Measurements from ENCODE around the gene TMEM200A.
A peak's percentile ranks its signal among the peaks of the same experiment; 100 is the strongest.

TMEM200A gene

DNA sequence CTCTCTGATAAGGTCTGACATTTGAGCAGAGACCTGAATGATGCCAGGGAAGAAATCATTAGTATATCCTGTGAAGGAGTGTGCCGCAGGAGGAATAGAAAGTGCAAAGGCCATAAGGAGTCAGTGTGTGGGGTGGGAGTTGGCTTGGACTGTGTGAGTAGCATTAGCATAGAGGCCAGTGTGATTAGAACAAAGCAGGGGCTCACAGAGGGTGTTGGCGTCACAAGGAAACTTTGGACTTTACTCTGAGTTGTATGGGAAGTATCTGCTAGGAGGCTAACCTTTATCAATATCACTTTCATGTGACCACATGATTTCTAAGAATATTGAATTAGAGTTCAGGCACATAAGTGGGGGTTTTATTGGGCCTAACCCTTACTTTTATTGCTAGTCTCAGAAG is 12.1 kb downstream of the TMEM200A start:
- no peak for DNase-seq (ENCODE audit: low read depth)

DNA sequence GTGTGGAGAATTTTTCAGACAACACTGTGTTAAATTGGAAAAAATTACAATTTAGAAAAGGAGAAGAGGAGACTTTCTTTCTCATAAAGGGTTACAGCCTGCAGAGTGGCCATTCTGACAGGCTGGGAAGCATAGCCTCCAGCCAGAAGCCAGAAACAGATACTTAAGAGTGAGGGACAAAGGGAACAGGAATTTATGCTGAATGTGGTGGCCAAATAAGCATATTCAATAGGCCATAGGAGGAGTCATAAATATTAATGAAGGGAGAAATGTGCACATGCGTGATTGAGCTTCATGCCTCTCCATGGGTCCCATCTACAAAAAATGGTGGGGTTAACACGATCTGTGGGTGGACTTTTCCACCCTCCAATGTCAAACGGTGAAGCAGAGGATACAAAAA is 13.4 kb downstream of the TMEM200A start:
- no peak for DNase-seq (ENCODE audit: low read depth)

DNA sequence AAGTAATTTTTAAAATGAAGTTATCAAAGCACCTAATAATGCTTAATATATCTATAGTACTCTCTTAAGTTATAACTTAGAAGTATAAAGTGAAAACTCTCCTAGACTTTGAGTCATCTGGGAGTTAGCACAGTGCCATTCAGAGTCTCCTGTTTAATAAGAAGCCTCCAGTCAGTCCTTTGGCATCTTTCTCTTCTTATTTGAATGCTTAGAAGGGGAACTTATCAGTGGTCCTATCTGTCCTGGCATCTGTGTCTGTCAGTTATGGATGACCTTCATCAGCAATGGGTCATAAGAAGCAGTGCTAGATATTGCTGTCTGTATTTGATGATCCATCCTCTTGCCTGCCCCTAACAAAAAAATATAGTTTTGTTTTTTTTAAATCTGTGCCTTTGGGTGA is 15.2 kb downstream of the TMEM200A start:
- DNase-seq (ENCODE audit: low read depth): no peak

DNA sequence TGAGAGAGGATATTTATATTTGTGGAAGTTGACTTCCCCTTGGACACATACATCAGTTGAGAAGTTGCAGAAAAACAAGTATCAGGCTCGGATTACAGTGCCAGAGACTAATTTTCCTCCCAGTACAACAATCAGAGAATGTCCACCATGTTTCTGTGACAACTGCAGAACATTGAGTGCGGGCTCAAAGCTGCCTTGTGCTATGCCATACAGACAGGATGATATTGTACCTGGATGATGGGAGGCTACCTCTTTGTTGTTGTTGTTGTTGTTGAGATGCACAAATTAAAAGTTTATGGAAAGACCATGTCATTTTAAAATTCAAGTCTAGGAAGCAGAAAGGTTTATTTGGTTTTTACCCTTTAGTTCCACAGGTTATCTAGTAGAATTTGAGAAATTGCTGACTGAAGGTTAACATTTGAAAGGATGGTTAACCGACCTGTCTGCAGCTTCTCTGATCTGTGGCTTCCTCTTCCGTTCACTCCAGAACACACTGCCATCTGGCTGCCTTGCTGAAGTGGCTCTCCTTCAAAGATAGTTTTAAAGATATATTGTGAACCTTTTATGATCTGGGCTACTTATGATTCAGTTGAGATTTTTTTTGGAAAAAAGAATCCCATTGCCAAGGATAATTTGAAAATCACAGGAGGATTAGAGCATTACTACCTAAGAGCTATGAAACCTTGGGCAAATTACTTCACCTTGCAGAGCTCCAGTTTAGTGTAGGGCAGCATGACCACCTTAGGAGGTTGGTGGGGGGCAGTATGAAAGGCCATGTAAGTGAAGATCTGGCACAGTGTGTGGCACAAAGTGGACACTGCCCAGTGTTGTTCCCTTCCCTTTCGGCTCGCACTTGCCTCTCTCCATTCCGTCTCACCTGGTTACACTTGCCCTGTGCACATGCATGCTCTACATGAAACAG is 15.9 kb downstream of the TMEM200A start:
- DNase-seq (ENCODE audit: low read depth): no peak

DNA sequence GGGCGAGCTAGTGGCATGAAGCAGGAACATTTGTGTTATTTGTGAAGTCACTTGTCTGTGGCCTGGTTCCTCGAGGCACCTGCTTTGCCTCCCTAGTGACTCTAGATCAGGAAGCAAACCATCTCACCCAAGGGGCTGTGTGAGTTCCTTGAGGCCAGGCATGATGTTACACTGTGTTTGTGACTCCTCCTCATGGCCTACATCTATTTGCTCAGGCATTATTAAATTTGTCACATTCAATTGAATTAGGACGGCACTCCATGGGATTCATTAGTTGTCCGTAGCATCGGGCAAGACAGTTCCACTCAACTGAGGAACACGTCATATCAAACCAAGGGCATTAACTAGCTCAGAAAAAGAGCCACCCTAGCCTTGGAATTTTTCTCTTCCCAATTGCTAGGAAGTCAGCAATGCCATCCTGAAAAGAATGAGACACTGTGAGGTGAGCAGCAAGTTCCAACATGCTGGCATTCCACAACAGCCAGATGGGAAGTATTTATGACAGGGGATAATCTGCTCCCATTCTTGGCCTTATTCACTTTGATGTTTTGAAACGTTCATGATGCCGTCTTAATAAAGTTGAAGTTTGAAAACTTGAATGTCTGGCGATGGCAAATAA is 17.2 kb downstream of the TMEM200A start:
- DNase-seq (ENCODE audit: low read depth): no peak

DNA sequence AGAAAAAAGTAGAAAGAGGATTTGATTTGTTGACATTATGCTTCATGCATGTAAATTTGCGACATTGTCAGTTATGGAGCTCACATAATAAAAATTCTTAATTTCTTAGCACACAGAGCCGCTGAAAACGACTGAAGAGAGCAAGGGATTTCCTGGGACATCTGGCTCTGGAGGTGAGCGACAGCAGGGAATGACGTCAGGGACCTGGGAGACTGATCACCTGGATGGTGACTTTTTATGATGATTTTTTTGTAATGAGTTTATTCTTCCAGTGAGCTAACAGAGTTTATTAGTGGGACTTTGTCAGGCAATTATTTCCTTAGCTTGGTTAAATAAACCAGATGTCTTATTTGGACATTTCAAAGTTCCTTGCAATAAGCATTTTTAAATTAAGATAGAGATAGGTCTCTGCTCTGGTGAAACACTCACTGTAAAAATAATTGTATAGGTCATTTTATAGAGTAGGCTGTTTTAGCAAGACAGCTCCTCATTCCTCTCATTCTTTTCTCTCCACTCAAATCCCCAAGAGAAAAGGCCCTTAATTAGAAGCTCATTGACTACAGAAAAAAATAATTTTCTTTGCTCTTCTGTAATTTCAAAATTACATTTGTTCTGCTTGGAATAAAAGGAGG is 19.4 kb downstream of the TMEM200A start:
- no peak for DNase-seq (ENCODE audit: low read depth)

DNA sequence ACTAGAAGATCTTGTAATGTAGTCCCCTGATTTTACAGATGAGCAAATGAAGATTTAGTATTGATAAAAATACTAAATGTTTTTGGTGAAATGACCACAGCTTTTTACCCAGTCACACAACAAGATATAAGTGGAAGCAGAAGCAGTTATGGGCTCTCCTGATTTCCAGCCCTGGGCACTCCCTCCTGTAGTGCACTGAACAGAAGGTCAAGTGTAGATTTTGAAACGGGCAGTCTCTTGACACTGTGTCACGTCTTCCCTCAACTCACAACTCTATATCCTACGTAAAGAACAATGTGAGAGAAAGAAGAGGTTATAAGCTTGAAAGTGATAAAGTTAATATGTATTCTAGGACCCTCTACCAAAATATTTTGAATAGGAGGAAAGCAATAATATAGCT is 23.3 kb downstream of the TMEM200A start:
- DNase-seq (ENCODE audit: low read depth): no peak

DNA sequence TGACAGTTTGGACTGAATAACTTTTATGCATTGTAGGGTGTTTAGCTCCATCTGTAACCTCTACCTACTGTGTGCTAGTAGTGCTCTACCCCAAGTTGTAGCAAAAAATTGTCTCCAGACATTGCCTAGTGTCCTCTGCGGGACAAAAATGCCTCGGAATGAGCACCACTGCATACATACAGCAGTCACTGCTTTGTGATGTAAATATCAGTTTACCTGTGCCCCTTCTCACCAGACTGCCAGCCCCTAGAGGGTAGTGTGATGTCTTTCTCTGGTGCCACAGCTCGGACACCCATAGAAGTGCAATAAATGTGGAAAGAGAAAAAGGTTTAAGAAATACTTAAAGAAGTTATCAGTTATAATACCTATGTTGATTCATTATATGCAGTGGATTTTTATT is 25.1 kb downstream of the TMEM200A start:
- DNase-seq (ENCODE audit: low read depth): no peak

DNA sequence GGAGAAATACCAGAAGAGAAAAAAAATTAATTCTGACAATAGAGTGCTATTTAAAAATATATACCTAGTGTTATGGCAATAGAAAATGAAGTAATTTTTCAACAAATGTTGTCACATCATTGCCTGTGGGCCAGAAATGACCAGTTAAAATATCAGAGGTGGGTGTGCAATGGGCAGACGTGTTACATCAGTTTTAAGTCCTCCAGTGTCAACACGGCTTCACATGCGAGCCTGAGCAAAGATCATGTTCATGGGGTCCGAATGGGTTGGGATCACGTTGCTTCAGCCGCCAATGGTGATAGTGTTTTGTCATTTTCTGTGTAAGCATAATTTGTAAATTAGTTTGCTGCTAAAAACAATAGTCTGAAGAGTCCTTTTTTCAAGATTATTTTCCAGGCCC is 27.5 kb downstream of the TMEM200A start:
- no peak for DNase-seq (ENCODE audit: low read depth)

DNA sequence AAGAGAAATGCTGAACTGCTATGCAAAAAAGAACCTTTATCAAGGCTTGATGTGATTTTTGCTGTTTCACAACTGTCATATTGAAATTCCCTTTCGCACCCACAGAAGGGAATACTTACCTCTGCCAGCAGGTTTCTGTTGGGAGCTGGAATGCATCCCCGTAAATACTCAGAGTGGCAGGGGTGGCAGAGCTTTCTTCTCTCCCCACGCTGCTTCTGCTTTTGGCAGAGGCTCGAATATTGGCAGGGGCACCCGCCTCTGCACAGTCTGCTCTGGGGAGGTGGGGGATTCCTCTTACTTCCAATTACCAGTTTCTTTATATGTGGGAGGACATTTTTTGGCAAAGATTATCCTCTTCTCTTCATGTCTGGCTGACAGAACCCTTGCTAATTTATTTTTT is 28.4 kb downstream of the TMEM200A start:
- no peak for DNase-seq (ENCODE audit: low read depth)

DNA sequence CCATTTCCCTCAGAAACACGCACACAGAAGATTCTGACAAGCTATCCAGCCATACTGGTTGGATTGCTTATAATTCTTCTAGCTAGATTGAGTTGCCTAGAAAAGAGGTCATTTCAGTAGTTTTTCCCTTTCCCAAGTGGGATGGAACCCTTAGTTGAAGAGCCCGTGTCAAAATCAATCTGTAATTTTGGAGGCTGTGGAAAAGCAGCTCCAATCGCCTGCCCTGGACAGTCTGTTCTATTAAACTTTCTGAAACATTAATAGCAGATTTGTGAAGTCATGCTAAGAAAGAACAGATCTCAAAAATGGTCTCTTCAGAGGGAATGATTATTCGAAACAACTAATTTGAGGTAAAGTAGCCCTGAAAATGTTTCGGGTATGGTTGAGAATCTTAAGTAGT is 29.3 kb downstream of the TMEM200A start:
- no peak for DNase-seq (ENCODE audit: low read depth)

DNA sequence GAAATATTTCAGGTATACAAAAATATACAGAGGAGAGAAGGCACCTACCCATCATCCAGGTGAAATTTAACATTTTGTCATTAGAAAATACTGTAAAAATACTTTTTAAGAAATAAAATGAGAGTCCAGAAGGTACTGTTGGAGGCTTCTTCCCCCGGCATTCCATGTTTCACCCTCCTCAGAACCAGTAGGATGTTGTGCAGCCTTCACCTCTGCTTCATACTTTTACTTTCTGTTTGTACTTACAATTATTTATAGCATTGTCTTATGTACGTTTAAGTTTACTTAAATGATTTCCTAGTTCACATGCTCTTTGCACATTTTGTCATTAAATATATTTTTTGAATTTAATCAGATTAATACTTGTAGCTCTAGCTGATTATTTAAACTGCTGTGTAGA is 30.9 kb downstream of the TMEM200A start:
- no peak for DNase-seq (ENCODE audit: low read depth)

DNA sequence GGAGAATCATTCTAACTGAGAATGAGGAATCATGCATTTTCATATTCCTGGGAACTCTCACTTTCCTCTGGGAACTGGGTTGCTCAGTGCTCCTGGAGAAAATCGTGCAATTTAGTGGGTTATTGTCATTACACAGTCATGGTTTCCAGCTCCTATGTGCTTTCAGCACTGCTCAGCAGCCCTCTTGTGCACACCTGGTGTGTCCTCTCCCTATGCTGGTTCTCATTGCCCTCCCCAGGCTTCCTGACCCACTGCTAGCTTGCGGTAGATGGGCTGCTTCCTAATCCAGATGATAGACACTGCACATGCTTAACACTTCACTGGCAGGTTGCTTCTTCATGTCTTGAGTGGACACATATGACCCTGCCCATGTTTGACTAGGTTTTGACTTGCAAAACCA is 39.7 kb downstream of the TMEM200A start:
- no peak for DNase-seq (ENCODE audit: low read depth)

DNA sequence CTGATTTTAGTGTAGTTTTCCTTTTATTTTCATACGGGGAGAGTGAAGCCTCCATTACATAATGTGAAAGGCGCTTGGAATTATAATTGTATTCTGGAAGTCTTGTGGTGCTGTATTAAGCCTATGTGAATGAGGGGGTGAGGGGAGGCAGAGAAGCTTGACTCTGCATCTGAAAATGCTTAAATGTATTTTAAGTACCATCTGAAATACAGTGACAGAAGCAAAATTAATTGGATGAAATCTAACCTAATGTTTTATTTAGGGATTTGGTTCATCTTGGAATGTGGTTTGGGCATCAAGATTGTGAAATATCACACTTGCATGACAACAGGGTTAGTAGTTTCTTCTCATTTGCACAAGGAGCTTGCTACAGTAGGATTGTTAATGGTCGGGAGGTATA is 41.2 kb downstream of the TMEM200A start:
- DNase-seq (ENCODE audit: low read depth): no peak

DNA sequence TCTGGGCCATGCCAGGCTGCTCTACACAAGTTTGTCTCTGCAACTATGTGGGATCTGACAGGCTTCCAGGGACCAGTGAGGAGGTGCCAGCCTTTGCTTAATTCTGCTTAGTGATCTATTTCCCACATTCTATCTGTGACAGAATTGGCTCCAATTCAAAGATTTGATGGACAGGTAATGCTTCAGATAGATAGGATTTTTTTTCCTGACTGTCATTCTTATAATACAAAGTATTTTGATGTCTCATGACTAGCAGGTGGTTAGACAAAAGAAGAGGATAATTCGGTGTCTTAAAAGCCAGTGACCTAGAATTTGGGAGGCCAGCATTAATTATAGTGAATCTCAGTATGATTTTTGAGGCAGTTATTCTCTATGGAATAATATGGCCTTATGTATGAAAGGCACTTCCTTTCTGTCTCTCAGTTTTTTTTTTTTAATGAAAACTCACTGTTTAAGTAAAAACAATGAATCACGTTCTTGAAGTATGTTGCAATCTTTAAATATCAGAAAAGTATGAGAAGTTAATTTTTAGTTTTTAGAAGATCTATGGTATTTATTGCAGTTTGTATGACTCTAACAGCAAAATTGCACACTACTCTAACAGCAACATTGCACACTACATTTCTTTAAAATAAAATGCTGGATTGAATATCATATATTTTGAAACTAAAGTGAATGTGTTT is 43.7 kb downstream of the TMEM200A start:
- DNase-seq (ENCODE audit: low read depth): no peak

DNA sequence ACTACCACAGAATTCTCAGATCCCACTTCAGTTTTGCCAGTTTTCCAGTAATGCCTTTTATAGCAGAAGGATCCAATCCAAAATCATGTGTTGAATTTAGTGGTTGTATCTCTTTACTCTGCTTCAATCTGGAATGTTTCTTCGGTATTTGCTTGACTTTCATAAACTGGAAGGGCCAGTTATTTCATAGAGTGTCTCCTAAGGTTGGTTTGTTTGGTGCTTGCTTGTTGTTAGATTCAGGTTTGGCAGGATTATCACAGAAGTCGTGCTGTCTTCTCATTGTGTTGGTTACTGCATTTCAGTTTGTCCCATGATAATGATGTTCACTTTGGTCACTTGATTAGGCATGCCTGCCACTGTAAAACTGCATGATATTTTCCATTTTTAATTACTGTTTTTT is 45.7 kb downstream of the TMEM200A start:
- DNase-seq (ENCODE audit: low read depth): no peak

DNA sequence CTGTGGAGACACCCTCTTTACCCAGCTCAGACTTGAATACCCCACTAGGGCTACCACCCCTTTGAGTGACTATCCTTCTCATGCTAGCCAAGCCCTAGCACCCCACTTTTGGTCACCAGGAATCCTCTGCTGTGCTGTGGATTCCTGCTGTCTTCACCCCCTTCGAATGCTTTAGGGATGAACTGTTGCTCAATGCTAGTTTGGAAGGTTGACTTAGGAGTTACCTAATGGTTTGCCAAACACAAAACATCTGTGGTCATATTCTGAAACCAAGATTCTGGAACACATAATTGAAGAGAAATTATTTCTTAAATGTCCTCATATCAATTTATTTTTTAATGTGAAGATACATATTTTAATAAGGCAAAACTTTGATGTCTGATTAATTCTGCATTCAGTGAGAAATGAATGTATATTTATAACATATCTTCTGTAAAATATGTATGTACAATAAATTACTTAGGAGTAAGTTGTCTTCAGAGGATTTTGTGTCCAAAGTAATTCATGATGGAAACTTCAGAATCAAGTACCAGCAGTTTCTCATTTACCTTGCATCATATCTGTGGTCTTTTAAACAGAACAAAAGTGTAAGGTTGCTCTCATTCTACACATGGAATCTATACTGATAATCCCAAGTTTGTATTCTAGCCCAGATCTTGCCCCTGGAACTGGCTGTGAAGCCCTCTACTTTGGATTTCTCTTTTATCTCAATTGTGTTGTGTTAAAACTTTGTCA is 46.9 kb downstream of the TMEM200A start:
- no peak for DNase-seq (ENCODE audit: low read depth)

DNA sequence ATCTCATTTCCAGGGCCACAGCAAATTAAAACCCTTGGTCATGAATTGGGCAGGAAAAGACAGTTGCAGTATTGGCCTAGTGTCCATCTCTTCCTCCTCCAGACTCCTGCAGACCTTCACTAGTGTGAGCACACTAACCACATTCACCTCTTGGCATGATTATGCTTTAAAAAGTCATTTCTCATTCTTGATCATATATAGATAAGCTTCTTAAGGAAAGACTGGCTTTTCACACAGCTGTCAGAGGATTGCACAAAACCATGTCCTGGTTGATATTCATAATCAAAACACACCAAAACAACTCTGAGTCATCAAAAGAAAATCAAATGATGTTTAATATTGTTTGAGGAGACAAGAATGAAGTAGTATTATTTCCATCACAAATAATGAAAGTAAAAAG is 52.1 kb downstream of the TMEM200A start:
- DNase-seq (ENCODE audit: low read depth): peak; percentile 35

DNA sequence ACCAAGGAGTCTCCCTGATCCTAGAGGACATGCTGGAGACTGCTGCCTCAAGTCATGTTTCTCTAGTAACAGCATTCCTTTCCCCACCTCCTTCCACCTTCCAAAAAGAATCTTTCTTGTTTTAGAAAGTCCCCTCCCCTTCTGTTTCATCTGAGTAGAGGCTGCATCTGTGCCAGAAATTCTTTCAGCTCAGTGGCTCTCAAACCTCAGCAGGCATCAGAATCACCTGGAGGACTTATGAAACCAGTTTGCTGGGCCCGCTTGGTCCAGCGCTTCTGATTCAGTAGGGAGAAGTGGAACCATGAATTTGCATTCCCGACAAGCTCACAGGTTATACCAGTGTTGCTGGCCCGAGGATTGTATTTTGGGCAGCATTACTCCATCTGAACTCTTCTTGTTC is 55.1 kb downstream of the TMEM200A start:
- DNase-seq (ENCODE audit: low read depth): no peak

DNA sequence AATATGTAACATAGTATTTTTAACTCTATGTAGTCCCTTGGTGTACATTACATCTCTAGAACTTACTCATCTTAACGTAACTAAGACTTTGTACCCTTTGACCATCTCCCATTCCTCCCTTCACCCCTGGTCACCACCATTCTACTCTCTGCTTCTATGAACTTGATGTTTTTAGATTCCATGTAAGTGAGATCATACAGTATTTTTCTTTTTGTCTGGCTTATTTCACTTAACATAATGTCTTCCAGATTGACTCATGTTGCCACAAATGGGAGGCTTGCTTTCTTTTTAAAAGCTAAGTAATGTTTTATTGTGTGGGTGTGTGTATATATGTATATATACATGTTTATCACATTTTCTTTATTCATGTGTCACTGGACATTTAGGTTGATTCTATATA is 55.8 kb downstream of the TMEM200A start:
- DNase-seq (ENCODE audit: low read depth): no peak

DNA sequence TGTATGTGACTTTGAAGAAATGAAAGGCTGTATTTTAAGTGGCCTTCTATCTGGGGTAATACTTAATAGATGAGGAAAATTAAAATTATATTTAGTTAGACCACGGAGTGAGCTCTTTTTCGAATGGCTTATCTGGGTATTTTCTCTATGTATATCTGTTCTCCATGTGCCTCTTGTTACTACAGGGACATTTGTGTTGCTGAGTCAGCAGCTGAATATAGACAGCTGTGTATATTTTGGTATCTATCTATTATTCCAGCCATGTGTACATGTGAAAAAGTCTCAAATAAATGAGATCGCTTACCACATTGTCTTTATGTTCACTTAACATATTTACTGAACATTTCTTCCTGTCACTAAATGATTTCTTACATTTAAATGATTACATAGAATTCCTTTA is 57.2 kb downstream of the TMEM200A start:
- no peak for DNase-seq (ENCODE audit: low read depth)

DNA sequence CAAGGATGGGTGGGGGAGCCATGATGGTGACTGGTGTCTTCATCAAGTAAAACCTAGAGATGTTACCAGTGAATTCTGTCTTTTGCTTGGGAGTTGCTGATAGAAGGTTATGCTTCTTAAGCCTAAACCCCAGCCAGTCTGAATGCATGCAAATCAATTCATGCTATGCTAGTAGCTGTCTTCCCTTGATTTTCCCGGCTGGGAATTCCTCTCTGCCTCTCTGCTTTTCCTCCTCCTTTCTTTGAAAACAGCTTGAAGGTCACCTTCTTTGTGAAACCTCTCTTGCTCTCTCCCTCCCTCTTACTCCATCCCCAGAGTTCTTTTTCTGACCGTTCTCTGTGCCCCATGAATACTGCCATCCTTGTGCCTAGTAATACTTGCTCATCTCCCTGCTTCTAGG is 58.9 kb downstream of the TMEM200A start:
- no peak for DNase-seq (ENCODE audit: low read depth)

Data from CMK (cell line).